COR-L47 (cell line): ENCODE results near the gene HDAC11.

Experiments
- DNase-seq: peaks from one replicate; lab custom pipeline; 2025; lab: John Stamatoyannopoulos, UW

Gene HDAC11

GRCh38 chr3:13543253-13543652, 63.1 kb downstream of the HDAC11 start:
- no peak for DNase-seq

GRCh38 chr3:13544293-13544831, 64.3 kb downstream of the HDAC11 start:
- DNase-seq, result no peak

GRCh38 chr3:13544951-13545651, 65.0 kb downstream of the HDAC11 start:
- no peak for DNase-seq

- no peak for DNase-seq
These were observed 65.9 kb downstream of the HDAC11 start for GRCh38 chr3:13545952-13546454.

GRCh38 chr3:13546667-13547171, 66.6 kb downstream of the HDAC11 start:
- no peak for DNase-seq

- no peak for DNase-seq
These were observed 67.7 kb downstream of the HDAC11 start for GRCh38 chr3:13547591-13548371.

DNA sequence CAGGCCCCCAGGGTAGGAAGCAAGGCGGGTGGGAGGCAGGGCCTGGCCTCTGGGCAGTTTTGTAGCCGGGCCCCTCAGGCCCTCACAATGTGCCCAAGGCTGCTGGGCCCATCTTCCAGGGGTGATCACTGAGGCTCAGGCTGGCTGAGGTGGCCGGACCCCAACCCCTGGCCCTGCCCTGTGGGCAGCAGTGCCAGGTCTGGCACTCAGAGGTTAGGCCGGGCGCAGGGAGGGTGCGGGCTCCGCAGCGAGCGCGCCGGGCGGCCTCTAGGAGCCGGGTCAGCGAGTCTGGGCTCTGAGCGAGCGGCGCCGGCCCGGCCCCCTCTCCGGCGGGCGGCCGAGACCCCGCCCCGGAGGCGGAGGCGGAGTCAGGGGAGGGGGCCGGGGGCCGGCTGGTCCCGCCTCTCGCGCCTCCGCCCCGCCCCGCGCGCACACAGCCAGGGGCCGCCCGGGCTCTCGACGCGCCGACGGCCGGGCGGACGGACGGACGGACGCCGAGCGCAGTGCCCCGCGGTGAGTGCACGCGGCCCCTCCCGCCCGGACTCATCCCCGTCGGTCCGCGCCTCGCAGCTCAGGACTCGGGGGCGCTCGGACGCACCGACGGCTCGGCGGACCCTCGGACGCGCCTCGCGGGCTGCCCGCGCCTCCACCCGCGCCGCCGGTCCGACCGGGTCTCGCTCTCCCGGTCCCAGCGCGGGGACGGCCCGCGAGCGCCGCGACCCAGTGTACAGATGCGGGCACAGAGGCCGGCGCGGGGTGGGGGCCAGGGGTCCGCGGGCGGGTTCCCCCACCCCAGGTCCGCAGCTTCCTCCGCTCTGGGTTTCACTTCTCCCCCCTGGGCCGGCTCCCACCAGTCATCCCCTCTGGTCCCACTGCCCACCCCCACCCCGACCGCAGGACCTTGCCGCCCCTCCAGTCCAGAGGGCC, 68.9 kb downstream of the HDAC11 start, which contains the start of gene FBLN2:
TSS of gene FBLN2 (plus strand) at position 430 of the 927 bp plus-strand sequence. CDS start 21,231 bp downstream, outside the sequence.
- DNase-seq, result no peak

DNA sequence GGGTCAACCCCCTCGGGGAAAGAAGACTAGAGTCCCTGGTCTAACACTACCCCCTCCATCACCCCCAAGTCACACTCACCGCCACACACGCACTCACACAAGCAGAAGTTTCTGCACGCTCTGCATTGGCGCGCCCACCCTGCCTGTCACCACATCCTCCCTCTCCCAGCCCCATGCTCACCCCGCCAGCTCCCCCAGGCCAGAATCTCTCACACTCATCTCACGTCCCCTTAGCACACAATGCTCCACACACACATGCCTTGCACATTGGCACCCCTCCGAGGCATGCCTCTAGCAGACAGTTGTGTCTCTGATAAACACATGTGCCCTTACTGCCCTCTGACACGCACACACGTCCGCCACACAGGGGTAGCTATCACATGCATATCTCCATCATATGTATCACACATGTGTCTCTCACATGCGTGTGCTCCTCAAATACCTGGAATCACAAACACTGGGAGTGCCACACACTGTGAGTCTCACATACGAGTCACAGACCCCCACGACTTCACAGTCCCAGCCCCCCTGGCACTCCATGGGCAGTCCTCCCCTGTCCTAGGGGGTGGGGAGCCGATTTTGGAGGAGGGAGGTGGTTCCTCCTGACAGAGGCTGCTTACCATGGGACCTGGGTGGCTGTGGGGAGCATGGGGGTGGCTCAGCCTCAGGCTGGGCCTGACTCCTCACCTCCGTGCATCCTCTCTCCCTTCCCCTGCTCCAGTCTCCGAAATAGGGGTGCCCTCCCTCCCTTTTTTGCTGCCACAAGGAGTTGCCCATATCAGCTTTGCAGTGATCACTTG, 69.7 kb downstream of the HDAC11 start:
- no peak for DNase-seq

DNA sequence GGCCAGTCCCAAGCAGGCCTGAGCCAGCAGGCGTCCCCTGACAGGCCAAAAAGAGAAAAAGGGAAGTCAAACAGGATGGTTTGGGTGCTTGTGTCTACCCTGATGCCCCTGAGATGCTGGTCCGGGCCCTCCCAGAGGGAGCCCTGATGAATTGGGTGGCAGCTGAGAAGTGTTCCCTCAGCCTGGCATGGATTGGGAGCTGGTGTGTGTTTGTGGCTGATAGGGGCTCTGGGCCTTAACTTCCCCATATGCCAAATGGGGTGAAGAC, 70.3 kb downstream of the HDAC11 start:
- no peak for DNase-seq

- DNase-seq, result no peak
These were observed 70.8 kb downstream of the HDAC11 start for GRCh38 chr3:13550791-13551360.

- DNase-seq, result no peak
These were observed 72.9 kb downstream of the HDAC11 start for GRCh38 chr3:13552857-13553652.

DNA sequence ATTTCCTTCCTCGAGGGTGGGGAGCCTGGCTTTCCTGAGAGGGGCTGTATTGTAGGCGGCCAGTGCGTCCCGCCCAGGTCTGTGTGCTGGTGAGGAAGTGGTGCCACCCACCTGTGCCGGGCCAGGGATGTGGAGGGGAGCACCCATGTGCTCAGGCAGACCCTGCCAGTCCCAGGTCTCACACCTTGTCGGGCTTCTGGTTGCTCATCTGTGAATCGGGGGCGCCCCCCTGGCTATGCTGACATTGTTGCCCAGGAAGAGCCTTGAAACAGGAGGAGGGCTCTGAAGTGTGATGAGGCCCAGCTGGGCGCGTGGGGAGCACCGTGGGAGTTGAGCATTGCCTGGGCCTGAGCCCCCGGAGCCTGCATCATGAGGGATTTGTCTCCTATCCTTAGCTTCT, 73.6 kb downstream of the HDAC11 start:
- no peak for DNase-seq

DNA sequence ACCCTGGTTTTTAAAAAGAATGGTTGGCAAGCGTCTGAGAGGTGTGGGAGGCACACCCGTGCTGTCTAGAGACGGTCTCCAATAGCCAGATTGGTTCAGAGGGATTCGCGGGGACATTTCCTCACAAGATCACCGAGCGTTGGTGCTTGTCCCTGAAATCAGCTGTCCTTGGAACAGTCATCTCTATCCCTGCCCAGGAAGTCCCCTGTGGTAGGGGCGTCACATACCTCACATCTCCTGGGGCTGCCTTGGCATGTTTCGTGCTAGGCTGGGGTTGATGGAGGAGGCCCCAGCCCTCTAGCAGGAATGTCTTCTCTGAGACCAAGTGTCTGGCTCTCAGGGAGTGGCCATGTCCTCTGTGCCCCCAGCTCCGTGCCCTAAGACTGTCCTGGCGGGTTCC, 75.6 kb downstream of the HDAC11 start:
- DNase-seq, result no peak
